ENCODE data around the gene ABCB11.

Gene ABCB11

DNA sequence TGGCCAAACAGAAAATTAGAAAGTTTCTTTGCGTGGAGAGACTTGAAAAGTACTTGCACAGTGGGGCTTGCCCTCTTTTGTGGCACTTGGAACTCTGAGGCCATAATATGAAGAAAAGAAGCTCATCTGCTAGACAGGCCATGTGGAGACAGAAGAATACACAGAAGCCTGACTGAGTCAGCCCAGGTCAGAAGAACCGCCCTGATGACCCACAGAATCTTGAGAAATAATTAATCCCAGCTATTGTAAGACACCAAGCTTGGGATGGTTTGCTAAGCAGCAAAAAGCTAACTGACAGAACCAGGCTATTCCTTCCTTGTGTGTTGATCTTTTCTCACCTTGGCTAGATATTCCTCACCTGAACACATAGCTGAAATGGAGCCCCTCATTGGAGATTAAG lies 96.3 kb downstream of the ABCB11 start:
- TF ChIP-seq POLR2AphosphoS5 (IDR thresholded peaks at IDR 0.05; ENCODE audit: low read depth, low read length) (no peak), SIN3A (IDR thresholded peaks at IDR 0.05; ENCODE audit: borderline replicate concordance, insufficient read depth, low read length) (no peak), TAF1 (IDR thresholded peaks at IDR 0.05; ENCODE audit: borderline replicate concordance, insufficient read depth, low read length) (no peak), FOXP2 (optimal IDR thresholded peaks at IDR 0.05; ENCODE audit: borderline replicate concordance, extremely low read depth, extremely low read length, insufficient read depth) (no peak)
- TF ChIP-seq, protein P1, sequence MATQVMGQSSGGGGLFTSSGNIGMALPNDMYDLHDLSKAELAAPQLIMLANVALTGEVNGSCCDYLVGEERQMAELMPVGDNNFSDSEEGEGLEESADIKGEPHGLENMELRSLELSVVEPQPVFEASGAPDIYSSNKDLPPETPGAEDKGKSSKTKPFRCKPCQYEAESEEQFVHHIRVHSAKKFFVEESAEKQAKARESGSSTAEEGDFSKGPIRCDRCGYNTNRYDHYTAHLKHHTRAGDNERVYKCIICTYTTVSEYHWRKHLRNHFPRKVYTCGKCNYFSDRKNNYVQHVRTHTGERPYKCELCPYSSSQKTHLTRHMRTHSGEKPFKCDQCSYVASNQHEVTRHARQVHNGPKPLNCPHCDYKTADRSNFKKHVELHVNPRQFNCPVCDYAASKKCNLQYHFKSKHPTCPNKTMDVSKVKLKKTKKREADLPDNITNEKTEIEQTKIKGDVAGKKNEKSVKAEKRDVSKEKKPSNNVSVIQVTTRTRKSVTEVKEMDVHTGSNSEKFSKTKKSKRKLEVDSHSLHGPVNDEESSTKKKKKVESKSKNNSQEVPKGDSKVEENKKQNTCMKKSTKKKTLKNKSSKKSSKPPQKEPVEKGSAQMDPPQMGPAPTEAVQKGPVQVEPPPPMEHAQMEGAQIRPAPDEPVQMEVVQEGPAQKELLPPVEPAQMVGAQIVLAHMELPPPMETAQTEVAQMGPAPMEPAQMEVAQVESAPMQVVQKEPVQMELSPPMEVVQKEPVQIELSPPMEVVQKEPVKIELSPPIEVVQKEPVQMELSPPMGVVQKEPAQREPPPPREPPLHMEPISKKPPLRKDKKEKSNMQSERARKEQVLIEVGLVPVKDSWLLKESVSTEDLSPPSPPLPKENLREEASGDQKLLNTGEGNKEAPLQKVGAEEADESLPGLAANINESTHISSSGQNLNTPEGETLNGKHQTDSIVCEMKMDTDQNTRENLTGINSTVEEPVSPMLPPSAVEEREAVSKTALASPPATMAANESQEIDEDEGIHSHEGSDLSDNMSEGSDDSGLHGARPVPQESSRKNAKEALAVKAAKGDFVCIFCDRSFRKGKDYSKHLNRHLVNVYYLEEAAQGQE (IDR thresholded peaks at IDR 0.05; ENCODE audit: insufficient read depth in 1 of 2, low read depth in 2 of 2, low read length in 2 of 2) = no peak

DNA sequence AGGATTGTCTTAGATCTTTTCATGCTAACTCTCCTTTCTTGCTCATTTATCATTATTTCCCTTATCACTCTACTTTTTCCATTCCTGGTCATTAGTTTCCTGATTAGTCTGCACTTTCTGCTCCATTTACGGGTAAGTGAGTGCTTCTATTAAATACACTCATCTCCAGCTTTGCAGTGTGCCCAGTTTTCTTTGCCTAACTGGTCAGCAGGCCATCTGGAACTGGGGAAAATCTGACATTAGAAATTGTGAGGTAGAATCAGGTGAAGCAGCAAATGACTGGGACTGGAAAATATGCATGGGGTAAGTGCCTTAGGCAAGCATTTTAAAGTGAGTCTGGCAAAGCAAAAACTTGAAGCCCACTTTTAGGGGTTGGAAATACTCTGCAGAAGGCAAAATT lies 100.9 kb downstream of the ABCB11 start:
- TF ChIP-seq POLR2AphosphoS5 (IDR thresholded peaks at IDR 0.05; ENCODE audit: low read depth, low read length) = no peak
- no peak for TF ChIP-seq SIN3A (IDR thresholded peaks at IDR 0.05; ENCODE audit: borderline replicate concordance, insufficient read depth, low read length)
- TF ChIP-seq, protein P1 (IDR thresholded peaks at IDR 0.05; ENCODE audit: insufficient read depth in 1 of 2, low read depth in 2 of 2, low read length in 2 of 2) = no peak
- no peak for TF ChIP-seq FOXP2 (optimal IDR thresholded peaks at IDR 0.05; ENCODE audit: borderline replicate concordance, extremely low read depth, extremely low read length, insufficient read depth)
- no peak for TF ChIP-seq TAF1 (IDR thresholded peaks at IDR 0.05; ENCODE audit: borderline replicate concordance, insufficient read depth, low read length)

DNA sequence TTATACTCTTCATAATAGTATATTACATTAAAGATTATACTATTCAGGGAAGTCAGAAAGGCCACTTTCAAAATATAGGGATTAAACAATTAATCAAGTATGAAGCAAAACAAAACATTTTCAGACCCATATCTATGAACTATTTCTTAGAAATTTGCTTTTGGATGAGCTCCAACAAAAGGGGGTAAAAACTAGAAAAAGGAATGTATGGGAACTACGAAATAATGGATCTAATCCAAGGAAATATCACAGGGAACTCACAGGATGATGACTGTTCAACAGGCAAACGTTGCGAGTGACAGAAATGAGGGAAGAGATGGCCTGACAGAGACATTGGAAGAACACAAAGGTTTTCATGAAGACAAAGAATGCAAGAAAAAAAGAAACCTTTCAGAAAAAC lies 102.1 kb downstream of the ABCB11 start:
- TF ChIP-seq TAF1 (IDR thresholded peaks at IDR 0.05; ENCODE audit: borderline replicate concordance, insufficient read depth, low read length) (no peak), POLR2AphosphoS5 (IDR thresholded peaks at IDR 0.05; ENCODE audit: low read depth, low read length) (no peak), SIN3A (IDR thresholded peaks at IDR 0.05; ENCODE audit: borderline replicate concordance, insufficient read depth, low read length) (no peak), FOXP2 (optimal IDR thresholded peaks at IDR 0.05; ENCODE audit: borderline replicate concordance, extremely low read depth, extremely low read length, insufficient read depth) (no peak)
- TF ChIP-seq, protein P1 (IDR thresholded peaks at IDR 0.05; ENCODE audit: insufficient read depth in 1 of 2, low read depth in 2 of 2, low read length in 2 of 2) = no peak

DNA sequence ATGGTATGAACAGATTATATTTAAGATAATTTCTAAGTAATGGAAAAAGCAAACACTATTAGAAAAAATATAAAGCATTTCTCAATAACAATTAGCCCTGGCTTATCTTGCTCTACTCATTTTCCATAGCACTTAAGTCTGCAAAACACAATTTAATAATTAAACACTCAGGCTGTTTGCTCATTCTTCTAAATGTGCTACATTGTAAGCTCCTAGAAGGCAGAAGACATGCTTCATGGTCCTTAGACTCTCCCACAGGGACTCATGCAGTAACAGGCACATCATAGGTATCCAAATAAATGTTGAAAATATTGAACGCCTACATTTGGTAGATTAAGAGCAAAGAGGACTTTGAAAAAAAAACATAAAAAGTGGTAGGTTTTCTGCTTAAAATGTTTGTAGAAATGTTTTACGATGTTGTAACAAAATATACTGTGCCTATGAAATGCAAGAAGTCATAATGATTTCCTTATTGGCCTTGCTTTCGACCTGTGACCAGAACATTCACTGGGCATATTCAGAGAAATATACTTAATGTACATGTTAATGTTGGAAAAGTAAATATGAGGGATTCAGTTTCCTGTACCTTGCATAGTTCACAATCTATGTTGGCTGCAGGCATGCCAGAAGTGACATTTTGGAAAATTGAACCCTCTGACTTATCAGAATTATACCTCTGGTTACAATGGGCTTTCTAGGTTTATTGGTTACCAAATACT lies 102.9 kb downstream of the ABCB11 start:
- TF ChIP-seq POLR2AphosphoS5 (IDR thresholded peaks at IDR 0.05; ENCODE audit: low read depth, low read length) (no peak), FOXP2 (optimal IDR thresholded peaks at IDR 0.05; ENCODE audit: borderline replicate concordance, extremely low read depth, extremely low read length, insufficient read depth) (no peak), TAF1 (IDR thresholded peaks at IDR 0.05; ENCODE audit: borderline replicate concordance, insufficient read depth, low read length) (no peak), SIN3A (IDR thresholded peaks at IDR 0.05; ENCODE audit: borderline replicate concordance, insufficient read depth, low read length) (no peak)
- TF ChIP-seq, protein P1 (IDR thresholded peaks at IDR 0.05; ENCODE audit: insufficient read depth in 1 of 2, low read depth in 2 of 2, low read length in 2 of 2) = no peak
